Gastrocnemius medialis (tissue), 4 donors: ENCODE measurements around the gene CSTB. TPM values are rescaled to one million over a fixed set of nuclear protein-coding genes. Genes with fewer than 3 reads are reported as not detected.

Experiments
- ATAC-seq, 2 donors: fragments of 150-250 bp; one replicate each; pipeline ENCODE4 v1.9.1; 2016
- DNase-seq, 2 donors: peaks; one replicate each; pipeline ENCODE4 v3.0.0-alpha.2; 2019
- H3K27ac ChIP-seq, 4 donors: fragments of 200-600 bp; sonication (generic); 1 replicate in 1 of 4; 2 replicates in 3 of 4; pipeline ENCODE4 v1.5.1; 2016 to 2018; ENCODE audit warnings: mild to moderate bottlenecking in 2 of 4, moderate library complexity in 1 of 4
- H3K27me3 ChIP-seq, 3 donors: fragments of 200-600 bp; sonication (generic) in 2 of 3; 1 replicate in 1 of 3; 2 replicates in 2 of 3; pipeline versions ENCODE4 v1.5.1 to v1.6.0; 2016 to 2019; ENCODE audit warnings: mild to moderate bottlenecking in 1 of 3, moderate library complexity in 1 of 3
- H3K36me3 ChIP-seq, 2 donors: fragments of 200-600 bp; sonication (generic) in 1 of 2; one replicate each; pipeline ENCODE4 v1.5.1; 2017 to 2018
- H3K4me1 ChIP-seq, 2 donors: fragments of 200-600 bp; sonication (generic) in 1 of 2; one replicate each; pipeline ENCODE4 v1.5.1; 2016 to 2017; ENCODE audit warnings: mild to moderate bottlenecking in 2 of 2
- H3K4me3 ChIP-seq, 4 donors: fragments of 200-600 bp; sonication (generic) in 3 of 4; 1 replicate in 1 of 4; 2 replicates in 3 of 4; pipeline ENCODE4 v1.5.1; 2016 to 2019; ENCODE audit warnings: mild to moderate bottlenecking in 2 of 4
- H3K9me3 ChIP-seq, 3 donors: fragments of 200-600 bp; sonication (generic) in 2 of 3; 1 replicate in 1 of 3; 2 replicates in 2 of 3; pipeline ENCODE4 v1.5.1; 2016 to 2019
- POLR2A ChIP-seq, 2 donors: fragments of 450-650 bp; IDR thresholded peaks; one replicate each; pipeline ENCODE4 v1.6.1; 2017; ENCODE audit warnings: antibody characterized with exemption in 2 of 2, mild to moderate bottlenecking in 2 of 2, moderate library complexity in 2 of 2
- in situ Hi-C, 4 donors: fragments of 200-750 bp; cut with MboI; loops; one replicate each; pipeline versions ENCODE4 v1.15.0 to v1.8.0; 2017; ENCODE audit warnings: low sequenced_read_pairs in 4 of 4
- intact Hi-C: fragments of 100-400 bp; cut with DNase I; formaldehyde crosslinking; loops from one replicate; pipeline ENCODE4 v1.15.1; 2023; ENCODE audit warnings: low total_unique reads
- total RNA-seq, 4 donors: library from RNA; depleted of rRNA; stranded (reverse); fragments of >200 nt; gene quantifications; one replicate each; pipeline versions ENCODE4 v1.1.0 to v1.2.3, GENCODE V29; 2016
- TF ChIP-seq, protein P1 (sequence below), 5 experiments: fragments of 450-650 bp in 3 of 5; fragments of 200-600 bp in 2 of 5; sonication (generic) in 2 of 5; IDR thresholded peaks in 4 of 5; conservative IDR thresholded peaks in 1 of 5; 1 replicate in 4 of 5; 2 replicates in 1 of 5; pipeline ENCODE4 v1.5.1; 2016 to 2019; ENCODE audit warnings: antibody characterized with exemption in 5 of 5, mild to moderate bottlenecking in 3 of 5, moderate library complexity in 3 of 5

CSTB gene
- total RNA-seq, 4 donors from 2014 or later: 1.3 to 5.9 (median 5.2) TPM

DNA sequence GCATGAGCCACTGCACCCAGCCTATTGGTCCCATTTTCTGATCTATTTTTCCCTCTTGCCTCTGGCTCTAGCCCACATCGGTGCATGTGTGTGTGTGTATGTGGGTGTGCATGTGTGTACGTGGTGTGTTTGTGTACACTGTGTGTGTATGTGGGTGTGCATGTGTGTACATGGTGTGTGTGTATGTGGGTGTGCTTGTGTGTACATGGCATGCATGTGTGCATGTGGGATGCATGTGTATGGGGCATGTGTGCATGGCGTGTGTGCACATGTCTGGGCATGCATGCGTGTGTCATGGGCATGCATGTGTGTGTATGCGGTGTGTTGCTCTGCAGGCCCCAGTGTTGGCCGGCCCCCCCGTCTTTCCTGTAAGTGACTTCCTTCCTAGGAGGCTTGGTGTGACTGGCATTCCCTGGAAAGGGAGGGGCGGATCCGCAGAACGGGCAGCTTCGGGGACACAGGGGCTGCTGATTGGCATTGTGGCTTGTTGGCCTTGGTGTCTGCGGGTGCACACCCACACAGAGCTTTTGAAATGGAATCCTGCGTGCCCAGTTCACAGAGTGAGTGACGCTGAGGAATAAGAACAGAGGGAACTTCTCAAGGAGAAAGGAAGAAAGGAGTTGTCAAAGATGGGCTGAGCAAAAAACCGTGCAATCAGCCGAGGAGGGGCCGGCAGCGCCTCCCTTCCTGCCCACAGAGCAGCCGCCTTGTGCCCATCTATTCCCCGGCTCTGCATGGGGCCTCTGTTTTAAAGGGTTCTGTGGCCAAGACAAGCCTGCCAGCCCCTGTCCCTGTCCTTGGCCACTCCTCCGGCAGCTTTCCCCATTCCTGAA lies 49.2 kb downstream of the CSTB start:
- intact Hi-C loops: no loop called here
- H3K9me3 ChIP-seq: no peaks in the 10 kb centered on the region
- H3K27ac ChIP-seq: peak overlapping the region; percentile 73 to 79 (median 78)
- peaks cover 40 to 47% of the 10 kb centered on the region in 2 donors for H3K4me1 ChIP-seq
- in situ Hi-C loops: loop anchor here in 1 of 4 donors (10.0 kb wide), 1 partner anchor 48 kb away; the partner anchor contains the start of gene CSTB
- H3K4me3 ChIP-seq: no peak overlapping the region
- no peak for DNase-seq
- no peaks in the 10 kb centered on the region for H3K27me3 ChIP-seq
- TF ChIP-seq, protein P1, sequence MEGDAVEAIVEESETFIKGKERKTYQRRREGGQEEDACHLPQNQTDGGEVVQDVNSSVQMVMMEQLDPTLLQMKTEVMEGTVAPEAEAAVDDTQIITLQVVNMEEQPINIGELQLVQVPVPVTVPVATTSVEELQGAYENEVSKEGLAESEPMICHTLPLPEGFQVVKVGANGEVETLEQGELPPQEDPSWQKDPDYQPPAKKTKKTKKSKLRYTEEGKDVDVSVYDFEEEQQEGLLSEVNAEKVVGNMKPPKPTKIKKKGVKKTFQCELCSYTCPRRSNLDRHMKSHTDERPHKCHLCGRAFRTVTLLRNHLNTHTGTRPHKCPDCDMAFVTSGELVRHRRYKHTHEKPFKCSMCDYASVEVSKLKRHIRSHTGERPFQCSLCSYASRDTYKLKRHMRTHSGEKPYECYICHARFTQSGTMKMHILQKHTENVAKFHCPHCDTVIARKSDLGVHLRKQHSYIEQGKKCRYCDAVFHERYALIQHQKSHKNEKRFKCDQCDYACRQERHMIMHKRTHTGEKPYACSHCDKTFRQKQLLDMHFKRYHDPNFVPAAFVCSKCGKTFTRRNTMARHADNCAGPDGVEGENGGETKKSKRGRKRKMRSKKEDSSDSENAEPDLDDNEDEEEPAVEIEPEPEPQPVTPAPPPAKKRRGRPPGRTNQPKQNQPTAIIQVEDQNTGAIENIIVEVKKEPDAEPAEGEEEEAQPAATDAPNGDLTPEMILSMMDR (IDR thresholded peaks at IDR 0.05 in 4 of 5, conservative IDR thresholded peaks at IDR 0.05 in 1 of 5): no peak
- no peak for TF ChIP-seq POLR2A (IDR thresholded peaks at IDR 0.05)
- no peaks in the 10 kb centered on the region for H3K36me3 ChIP-seq
- ATAC-seq: peak in 1 of 2 donors; percentile 1

Other genes with a start within 250 kb of the CSTB start
- gene HSF2BP, start 116.8 kb downstream of the CSTB start, total RNA-seq: under 1 TPM in 1 of 4 donors, not detected in 3; 0.63 TPM
- 10 to 100 TPM; 12.5 to 24.7 (median 18.9) TPM for gene RRP1B, start 116.7 kb downstream of the CSTB start, total RNA-seq
- 10 to 100 TPM; 12.4 to 39.2 (median 21.9) TPM for gene PDXK, start 57.2 kb downstream of the CSTB start, total RNA-seq
- gene RRP1, start 13.3 kb upstream of the CSTB start, total RNA-seq: 10 to 100 TPM; 17.5 to 32.0 (median 25.1) TPM
- gene AGPAT3, start 88.9 kb upstream of the CSTB start, total RNA-seq: 100 to 1,000 TPM in 1 of 4 donors, 10 to 100 TPM in 3; 44.2 to 102 (median 59.3) TPM
- 10 to 100 TPM; 17.9 to 32.9 (median 23.1) TPM for gene TRAPPC10, start 236.0 kb upstream of the CSTB start, total RNA-seq